Heart right ventricle (tissue), 16 donors: Measurements from ENCODE around the gene SH3TC2. TPM values are rescaled to one million over a fixed set of nuclear protein-coding genes. Genes with fewer than 3 reads are reported as not detected.

Experiments
- ATAC-seq, 8 donors: fragments of 200-7000 bp; cut with Tn5 transposase; one replicate each; pipeline ENCODE4 v1.9.1; 2020; ENCODE audit warnings: mild to moderate bottlenecking in 8 of 8, moderate library complexity in 8 of 8, moderate number of reproducible peaks in 1 of 8
- DNase-seq, 2 donors: peaks; one replicate each; pipeline ENCODE4 v3.0.0-alpha.2; 2020
- H3K27ac ChIP-seq, 10 donors: fragments of 200-600 bp; sonication (generic) in 2 of 10; one replicate each; pipeline versions ENCODE4 v1.5.0 to v1.8.0; 2020 to 2022; ENCODE audit warnings: mild to moderate bottlenecking in 3 of 10
- H3K27me3 ChIP-seq, 7 donors: fragments of 200-600 bp; one replicate each; pipeline ENCODE4 v1.8.0; 2021 to 2022; ENCODE audit warnings: mild to moderate bottlenecking in 2 of 7
- H3K36me3 ChIP-seq, 9 donors: fragments of 200-600 bp; sonication (generic) in 1 of 9; one replicate each; pipeline versions ENCODE4 v1.5.0 to v1.8.0; 2020 to 2022; ENCODE audit warnings: mild to moderate bottlenecking in 2 of 9
- H3K4me1 ChIP-seq, 9 donors: fragments of 200-600 bp; sonication (generic) in 1 of 9; one replicate each; pipeline versions ENCODE4 v1.5.0 to v1.8.0; 2020 to 2022; ENCODE audit warnings: mild to moderate bottlenecking in 4 of 9
- H3K4me3 ChIP-seq, 10 donors: fragments of 200-600 bp; sonication (generic) in 2 of 10; one replicate each; pipeline versions ENCODE4 v1.5.0 to v1.8.0; 2020 to 2022; ENCODE audit warnings: mild to moderate bottlenecking in 7 of 10, moderate library complexity in 2 of 10
- H3K9me3 ChIP-seq, 11 donors: fragments of 200-600 bp in 10 of 11; sonication (generic) in 2 of 11; one replicate each; pipeline versions ENCODE4 v1.5.0 to v1.8.0; 2013 to 2022; ENCODE audit warnings: mild to moderate bottlenecking in 2 of 11, control low read depth in 1 of 11, moderate library complexity in 1 of 11
- CTCF ChIP-seq, 9 donors: fragments of 200-600 bp; sonication (generic) in 2 of 9; IDR thresholded peaks; one replicate each; pipeline versions ENCODE4 v1.5.0 to v1.8.0; 2021 to 2022; ENCODE audit warnings: antibody characterized with exemption in 9 of 9, mild to moderate bottlenecking in 5 of 9, moderate library complexity in 1 of 9
- WGBS, 2 donors: extraction: QIAGEN DNeasy Blood & Tissue Kit; methylation state at CpG; one replicate each; pipeline ENCODE4 v1.1.7; 2013; ENCODE audit warnings: inconsistent platforms in 1 of 2; 5-methylcytosine and 5-hydroxymethylcytosine counted together
- intact Hi-C, 10 donors: fragments of 100-400 bp; cut with DNase I; formaldehyde crosslinking; loops; one replicate each; pipeline versions ENCODE4 v1.11.1 to v1.14.2; 2022
- polyA plus RNA-seq, 2 donors: library from polyadenylated mRNA; stranded (reverse); fragments of 200-250 nt; gene quantifications; one replicate each; pipeline ENCODE4 v1.2.3, GENCODE V29; 2013
- total RNA-seq, 10 donors: library from RNA; stranded (reverse); fragmentation: NEBNext Ultra II Directional in 3 of 10; extraction: Animal tissue kit (Norgen Biotek cat#: 25700) in 3 of 10; gene quantifications; one replicate each; pipeline versions ENCODE4 v1.2.1 to v1.2.4, GENCODE V29; 2021 to 2023
- donor health status: Arrhythmogenic right ventricular cardiomyopathy.
- donor health status: ischemic (EF 13 %, LVEDD 7.1; RV severe dilation, severe dysfunction).
- donor health status: healthy with polysubstance abuse.
- donor health status: DM: no; HTN: yes; CAD: no.
- donor health status: DM: no; HTN: no; CAD: no.
- donor health status: ischemic (EF 25% LVEDD 6.9; RV normal size, moderate dysfunction).
- donor health status: ischemic (EF 25% LVEDD 5.7; RV mildly dilated, moderate dysfunction).
- donor health status: healthy.
- donor health status: DM: yes; HTN: yes; CAD: no.
- donor health status: Ischemic cardiomyopathy.
- donor health status: ischemic (EF 35%, LVEDD 5.7; RV mildly dilated, moderate dysfunction).
- donor health status: nonischemic (EF 11% LVEDD 7.7; RV severe dilation, severe dysfunction).
- donor health status: DM: yes; HTN: yes; CAD: no.
- donor health status: PGD.
- donor health status: ischemic (EF 29% LVEDD 5.4; RV normal size, mild dysfunction).
- donor health status: nonischemic (EF 23%, LVEDD 6.1; RV moderate dilation, normal function).

Gene SH3TC2
- total and polyA plus RNA-seq, 12 donors, result 0.91 to 13.1 (median 6.9) TPM

GRCh38 chr5:149088686-149089085 is 25.8 kb upstream of the SH3TC2 start:
- Histone ChIP-seq H3K27ac (peak overlapping the region in 4 of 10 donors; percentile 45 to 67 (median 46)), H3K4me3 (no peak overlapping the region), H3K27me3 (no peaks in the 10 kb centered on the region), H3K36me3 (no peaks in the 10 kb centered on the region), H3K9me3 (no peaks in the 10 kb centered on the region), H3K4me1 (peaks cover 0 to 11% (median 0%) of the 10 kb centered on the region in 9 donors)
- ATAC-seq (peak; percentile 55 to 94 (median 76)), DNase-seq (peak in 1 of 2 donors; percentile 31)
- intact Hi-C loops, result loop anchor here in 1 of 10 donors (2.0 kb wide), 1 partner anchor 26 kb away; the partner anchor contains the start of gene SH3TC2
- no peak for TF ChIP-seq CTCF (IDR thresholded peaks at IDR 0.05)
- WGBS, 2 donors, result 64 to 74% methylated on average over 3 of the region's 3 CpGs

- TF ChIP-seq CTCF (IDR thresholded peaks at IDR 0.05), result no peak
- Histone ChIP-seq H3K27ac (no peak overlapping the region), H3K4me1 (peaks cover 0 to 7% (median 0%) of the 10 kb centered on the region in 9 donors), H3K36me3 (no peaks in the 10 kb centered on the region), H3K9me3 (peaks cover 0 to 19% (median 0%) of the 10 kb centered on the region in 11 donors), H3K27me3 (no peaks in the 10 kb centered on the region), H3K4me3 (no peak overlapping the region)
- ATAC-seq, result no peak
- 73 to 77% methylated on average over 5 of the region's 5 CpGs for WGBS, 2 donors
- intact Hi-C loops, result no loop called here
- no peak for DNase-seq
Measured at GRCh38 chr5:149083846-149084245, 21.0 kb upstream of the SH3TC2 start.

- H3K27ac ChIP-seq, result no peak overlapping the region
- no peaks in the 10 kb centered on the region for H3K27me3 ChIP-seq
- no peaks in the 10 kb centered on the region for H3K36me3 ChIP-seq
- ATAC-seq (no peak), DNase-seq (no peak)
- H3K9me3 ChIP-seq, result peaks cover 0 to 27% (median 0%) of the 10 kb centered on the region in 11 donors
- H3K4me1 ChIP-seq, result no peaks in the 10 kb centered on the region
- H3K4me3 ChIP-seq, result no peak overlapping the region
- TF ChIP-seq CTCF (IDR thresholded peaks at IDR 0.05), result no peak
- intact Hi-C loops, result no loop called here
Measured at GRCh38 chr5:149082271-149082670, 19.4 kb upstream of the SH3TC2 start.

GRCh38 chr5:149080294-149080693 is 17.4 kb upstream of the SH3TC2 start:
- DNase-seq (no peak), ATAC-seq (no peak)
- Histone ChIP-seq H3K27me3 (no peaks in the 10 kb centered on the region), H3K27ac (no peak overlapping the region), H3K4me3 (no peak overlapping the region), H3K4me1 (no peaks in the 10 kb centered on the region), H3K9me3 (peaks cover 0 to 42% (median 0%) of the 10 kb centered on the region in 11 donors), H3K36me3 (no peaks in the 10 kb centered on the region)
- WGBS, 2 donors, result 82 to 96% methylated on average over 4 of the region's 4 CpGs
- intact Hi-C loops, result no loop called here
- TF ChIP-seq CTCF (IDR thresholded peaks at IDR 0.05), result no peak
